ENCODE measurements around the gene OR4D2.

OR4D2 gene

DNA sequence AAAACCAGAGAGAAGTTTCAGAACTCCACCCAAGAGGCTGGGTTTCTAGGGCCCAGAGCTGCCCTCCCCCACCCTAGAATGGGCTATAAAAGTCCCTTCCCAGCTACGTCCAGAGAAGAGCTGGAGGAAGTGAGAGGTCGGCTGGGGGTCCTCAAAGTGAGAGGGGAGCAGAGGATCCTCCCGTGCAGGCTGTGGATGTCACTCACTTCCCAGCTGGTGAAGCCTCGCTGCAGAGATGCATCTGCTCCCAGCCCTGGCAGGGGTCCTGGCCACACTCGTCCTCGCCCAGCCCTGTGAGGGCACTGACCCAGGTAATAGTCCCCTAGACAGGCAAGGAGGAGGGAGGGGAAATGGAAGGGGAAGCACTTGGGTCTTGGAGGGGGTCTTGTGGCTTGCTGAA lies 25.8 kb downstream of the OR4D2 start, which contains the start of gene EPX:
Gene EPX, plus strand, starts transcription at position 115 of the 400 bp plus-strand sequence. Its CDS starts 121 bp downstream, at position 236.
- DNase-seq (ENCODE audit: low read depth), result no peak
- no peak within 1 kb of the TSS for H3K4me3 ChIP-seq (ENCODE audit: low read depth, low read length)
- TF ChIP-seq, protein P1, sequence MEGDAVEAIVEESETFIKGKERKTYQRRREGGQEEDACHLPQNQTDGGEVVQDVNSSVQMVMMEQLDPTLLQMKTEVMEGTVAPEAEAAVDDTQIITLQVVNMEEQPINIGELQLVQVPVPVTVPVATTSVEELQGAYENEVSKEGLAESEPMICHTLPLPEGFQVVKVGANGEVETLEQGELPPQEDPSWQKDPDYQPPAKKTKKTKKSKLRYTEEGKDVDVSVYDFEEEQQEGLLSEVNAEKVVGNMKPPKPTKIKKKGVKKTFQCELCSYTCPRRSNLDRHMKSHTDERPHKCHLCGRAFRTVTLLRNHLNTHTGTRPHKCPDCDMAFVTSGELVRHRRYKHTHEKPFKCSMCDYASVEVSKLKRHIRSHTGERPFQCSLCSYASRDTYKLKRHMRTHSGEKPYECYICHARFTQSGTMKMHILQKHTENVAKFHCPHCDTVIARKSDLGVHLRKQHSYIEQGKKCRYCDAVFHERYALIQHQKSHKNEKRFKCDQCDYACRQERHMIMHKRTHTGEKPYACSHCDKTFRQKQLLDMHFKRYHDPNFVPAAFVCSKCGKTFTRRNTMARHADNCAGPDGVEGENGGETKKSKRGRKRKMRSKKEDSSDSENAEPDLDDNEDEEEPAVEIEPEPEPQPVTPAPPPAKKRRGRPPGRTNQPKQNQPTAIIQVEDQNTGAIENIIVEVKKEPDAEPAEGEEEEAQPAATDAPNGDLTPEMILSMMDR (conservative IDR thresholded peaks at IDR 0.05; ENCODE audit: low read depth, low read length), result no peak

DNA sequence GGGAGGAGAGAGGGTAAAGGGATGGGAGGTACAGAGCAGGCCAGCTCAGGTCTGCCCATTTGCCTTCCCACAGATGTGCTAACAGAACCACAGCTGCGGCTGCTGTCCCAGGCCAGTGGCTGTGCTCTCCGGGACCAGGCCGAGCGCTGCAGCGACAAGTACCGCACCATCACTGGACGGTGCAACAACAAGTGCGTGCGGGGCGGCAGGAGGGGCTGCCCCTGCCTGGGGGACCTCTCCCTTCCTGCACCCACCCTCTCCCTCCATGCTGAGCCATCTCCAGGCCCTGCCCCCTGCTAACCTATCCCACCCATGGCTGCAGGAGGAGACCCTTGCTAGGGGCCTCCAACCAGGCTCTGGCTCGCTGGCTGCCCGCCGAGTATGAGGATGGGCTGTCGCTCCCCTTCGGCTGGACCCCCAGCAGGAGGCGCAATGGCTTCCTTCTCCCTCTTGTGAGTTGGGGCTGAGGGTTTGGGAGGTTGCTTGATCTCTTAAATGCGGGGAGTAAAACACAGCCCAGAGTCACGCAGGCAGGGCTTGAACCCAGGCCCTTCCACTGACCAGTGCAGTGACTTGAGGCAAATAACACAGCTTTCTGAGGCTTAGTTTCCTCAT lies 27.0 kb downstream of the OR4D2 start:
- no peak overlapping the region for H3K4me3 ChIP-seq (ENCODE audit: low read depth, low read length)
- DNase-seq (ENCODE audit: low read depth), result no peak
- TF ChIP-seq, protein P1 (conservative IDR thresholded peaks at IDR 0.05; ENCODE audit: low read depth, low read length), result no peak

DNA sequence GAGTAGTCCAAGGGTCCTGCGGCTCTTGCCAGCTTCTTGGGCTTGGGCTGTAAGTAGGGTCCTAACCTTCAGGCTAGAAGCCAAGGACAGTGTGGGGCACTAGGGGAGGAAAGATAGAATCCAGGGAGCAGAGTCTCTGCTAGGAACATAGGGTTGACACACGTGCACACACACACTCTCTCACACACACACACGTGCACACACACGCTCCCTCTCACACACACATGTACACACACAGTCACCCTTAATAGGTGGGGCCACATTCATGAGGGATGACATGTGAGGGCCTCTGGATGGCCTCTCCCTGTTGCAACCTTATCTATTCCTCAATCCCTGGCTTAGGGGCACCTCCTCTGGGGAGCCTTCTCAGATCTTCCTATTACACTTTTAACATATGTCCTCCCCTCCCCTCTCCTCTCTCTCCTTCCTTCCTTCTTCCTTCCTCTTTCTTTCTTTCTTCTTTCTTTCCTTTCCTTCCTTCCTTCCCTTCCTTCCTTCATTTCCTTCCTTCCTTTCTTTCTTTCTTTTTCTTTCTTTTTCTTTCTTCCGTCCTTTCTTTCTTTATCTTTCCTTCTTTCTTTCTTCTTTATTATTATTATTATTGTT lies 28.8 kb downstream of the OR4D2 start:
- TF ChIP-seq, protein P1 (conservative IDR thresholded peaks at IDR 0.05; ENCODE audit: low read depth, low read length), result no peak
- H3K4me3 ChIP-seq (ENCODE audit: low read depth, low read length), result no peak overlapping the region
- DNase-seq (ENCODE audit: low read depth), result no peak

DNA sequence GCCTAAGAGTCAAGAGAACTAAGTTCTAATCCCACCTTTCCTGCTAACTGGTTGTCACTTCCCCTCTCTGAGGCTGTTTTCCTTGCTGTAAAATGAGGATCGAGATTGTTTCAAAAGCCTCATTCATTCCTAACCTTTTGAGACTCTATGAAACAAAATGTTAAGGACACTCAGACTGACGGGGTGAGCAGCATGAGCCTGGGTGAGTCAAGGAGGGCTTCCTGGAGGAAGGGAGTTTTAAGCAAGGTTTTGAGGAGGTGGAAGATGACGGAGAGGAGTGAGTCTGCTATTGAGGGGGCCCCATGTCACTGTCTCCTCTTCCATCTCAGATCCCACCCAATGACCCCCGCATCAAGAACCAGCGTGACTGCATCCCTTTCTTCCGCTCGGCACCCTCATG lies 29.8 kb downstream of the OR4D2 start:
- TF ChIP-seq, protein P1 (conservative IDR thresholded peaks at IDR 0.05; ENCODE audit: low read depth, low read length), result no peak
- DNase-seq (ENCODE audit: low read depth), result no peak
- no peak overlapping the region for H3K4me3 ChIP-seq (ENCODE audit: low read depth, low read length)

DNA sequence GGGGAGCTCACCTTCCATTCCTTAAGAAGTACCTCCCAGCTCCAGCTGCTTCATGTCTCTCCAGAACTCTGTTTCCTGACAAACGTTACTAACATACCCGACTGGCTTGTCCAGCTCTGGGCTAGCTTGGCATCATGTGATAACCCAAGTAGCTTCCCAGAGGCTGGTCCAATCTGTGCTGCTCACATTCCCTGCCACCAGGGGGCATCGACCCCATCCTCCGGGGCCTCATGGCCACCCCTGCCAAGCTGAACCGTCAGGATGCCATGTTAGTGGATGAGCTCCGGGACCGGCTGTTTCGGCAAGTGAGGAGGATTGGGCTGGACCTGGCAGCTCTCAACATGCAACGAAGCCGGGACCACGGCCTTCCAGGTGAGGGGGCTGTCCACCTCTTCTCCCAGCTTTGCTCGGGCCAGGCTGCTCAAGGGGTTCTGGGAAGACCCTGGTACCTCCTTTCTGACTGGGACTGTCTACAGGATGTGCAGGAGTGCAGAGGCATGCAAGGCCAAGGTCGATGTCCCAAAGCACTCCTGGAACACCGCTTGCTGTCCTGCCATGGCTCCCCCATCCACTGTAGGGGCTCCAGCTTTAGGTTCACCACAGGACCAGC lies 33.3 kb downstream of the OR4D2 start:
- no peak overlapping the region for H3K4me3 ChIP-seq (ENCODE audit: low read depth, low read length)
- TF ChIP-seq, protein P1 (conservative IDR thresholded peaks at IDR 0.05; ENCODE audit: low read depth, low read length), result peak; percentile 55
- DNase-seq (ENCODE audit: low read depth), result peak; percentile 44

DNA sequence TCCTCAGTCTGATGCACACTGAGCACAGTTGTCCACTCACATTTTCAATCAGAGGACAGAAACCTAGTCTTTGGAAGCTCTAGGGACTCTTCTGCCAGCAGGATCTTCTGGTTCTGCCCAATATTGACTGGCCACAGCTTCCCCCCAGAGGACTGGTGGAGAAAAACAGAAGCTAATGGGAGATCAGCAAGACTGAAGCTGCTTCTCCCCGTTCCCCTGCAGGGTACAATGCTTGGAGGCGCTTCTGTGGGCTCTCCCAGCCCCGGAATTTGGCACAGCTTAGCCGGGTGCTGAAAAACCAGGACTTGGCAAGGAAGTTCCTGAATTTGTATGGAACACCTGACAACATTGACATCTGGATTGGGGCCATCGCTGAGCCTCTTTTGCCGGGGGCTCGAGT lies 36.1 kb downstream of the OR4D2 start:
- no peak overlapping the region for H3K4me3 ChIP-seq (ENCODE audit: low read depth, low read length)
- TF ChIP-seq, protein P1 (conservative IDR thresholded peaks at IDR 0.05; ENCODE audit: low read depth, low read length), result no peak
- DNase-seq (ENCODE audit: low read depth), result no peak

All from choroid plexus epithelial cell (primary cell).